ENCODE results near the gene PLPP2. TPM values are rescaled to one million over a fixed set of nuclear protein-coding genes. Genes with fewer than 3 reads are reported as not detected.
A peak's percentile ranks its signal among the peaks of the same experiment; 100 is the strongest.

The PLPP2 gene
- polyA plus RNA-seq, 1 experiment: 3.9 TPM

GRCh38 chr19:310141-310651 is 19.0 kb upstream of the PLPP2 start:
- Histone ChIP-seq H3K27ac (ENCODE audit: low read depth, low read length) (no peak overlapping the region), H3K9me3 (ENCODE audit: control insufficient read depth, insufficient read depth, low read length) (no peaks in the 10 kb centered on the region; the same call in 1 of the 2 replicates), H3K27me3 (ENCODE audit: control insufficient read depth, insufficient read depth, low read length) (no peaks in the 10 kb centered on the region), H3K4me3 (ENCODE audit: low read depth, low read length) (peak overlapping the region; percentile 45)
- TF ChIP-seq CTCF (IDR thresholded peaks at IDR 0.05; ENCODE audit: low read depth, low read length): peak; percentile 9; the same call in 1 of the 2 replicates
- ChIA-PET POLR2A (no interaction called here), CTCF (interaction anchor here (1.1 to 1.2 kb wide), 3 partner anchors 9 to 200 kb away, joined by 3 to 8 read pairs (median 4); no protein-coding TSS in a partner anchor)
- DNase-seq (ENCODE audit: low read depth, low spot score): peak; percentile 20

GRCh38 chr19:309206-309565 is 18.0 kb upstream of the PLPP2 start:
- H3K27me3 ChIP-seq (ENCODE audit: control insufficient read depth, insufficient read depth, low read length): no peaks in the 10 kb centered on the region
- TF ChIP-seq CTCF (IDR thresholded peaks at IDR 0.05; ENCODE audit: low read depth, low read length): no peak
- POLR2A ChIA-PET: no interaction called here
- H3K4me3 ChIP-seq (ENCODE audit: low read depth, low read length): no peak overlapping the region
- CTCF ChIA-PET: no interaction called here
- no peaks in the 10 kb centered on the region; the same call in 1 of the 2 replicates for H3K9me3 ChIP-seq (ENCODE audit: control insufficient read depth, insufficient read depth, low read length)
- no peak for DNase-seq (ENCODE audit: low read depth, low spot score)
- H3K27ac ChIP-seq (ENCODE audit: low read depth, low read length): no peak overlapping the region

GRCh38 chr19:308471-309205 is 17.4 kb upstream of the PLPP2 start:
- no peak for TF ChIP-seq CTCF (IDR thresholded peaks at IDR 0.05; ENCODE audit: low read depth, low read length)
- Histone ChIP-seq H3K27me3 (ENCODE audit: control insufficient read depth, insufficient read depth, low read length) (no peaks in the 10 kb centered on the region), H3K9me3 (ENCODE audit: control insufficient read depth, insufficient read depth, low read length) (no peaks in the 10 kb centered on the region; the same call in 1 of the 2 replicates), H3K4me3 (ENCODE audit: low read depth, low read length) (no peak overlapping the region), H3K27ac (ENCODE audit: low read depth, low read length) (no peak overlapping the region)
- CTCF ChIA-PET: no interaction called here
- POLR2A ChIA-PET: no interaction called here
- DNase-seq (ENCODE audit: low read depth, low spot score): no peak

- no peaks in the 10 kb centered on the region for H3K27me3 ChIP-seq (ENCODE audit: control insufficient read depth, insufficient read depth, low read length)
- DNase-seq (ENCODE audit: low read depth, low spot score): no peak
- no peak for TF ChIP-seq CTCF (IDR thresholded peaks at IDR 0.05; ENCODE audit: low read depth, low read length)
- H3K9me3 ChIP-seq (ENCODE audit: control insufficient read depth, insufficient read depth, low read length): no peaks in the 10 kb centered on the region; the same call in 1 of the 2 replicates
- no peak overlapping the region for H3K27ac ChIP-seq (ENCODE audit: low read depth, low read length)
- no peak overlapping the region for H3K4me3 ChIP-seq (ENCODE audit: low read depth, low read length)
- ChIA-PET CTCF (no interaction called here), POLR2A (no interaction called here)
Measured at GRCh38 chr19:307793-308420, 16.7 kb upstream of the PLPP2 start.

- Histone ChIP-seq H3K4me3 (ENCODE audit: low read depth, low read length) (no peak overlapping the region), H3K27me3 (ENCODE audit: control insufficient read depth, insufficient read depth, low read length) (no peaks in the 10 kb centered on the region), H3K27ac (ENCODE audit: low read depth, low read length) (no peak overlapping the region), H3K9me3 (ENCODE audit: control insufficient read depth, insufficient read depth, low read length) (no peaks in the 10 kb centered on the region; the same call in 1 of the 2 replicates)
- no peak for TF ChIP-seq CTCF (IDR thresholded peaks at IDR 0.05; ENCODE audit: low read depth, low read length)
- CTCF ChIA-PET: no interaction called here
- DNase-seq (ENCODE audit: low read depth, low spot score): no peak
- POLR2A ChIA-PET: no interaction called here
Measured at GRCh38 chr19:307111-307531, 15.9 kb upstream of the PLPP2 start.
